A549 (cell line): ENCODE measurements around the gene ROR2. TPM values are rescaled to one million over a fixed set of nuclear protein-coding genes. Genes with fewer than 3 reads are reported as not detected.

Experiments used
- ATAC-seq, 2 experiments: fragments of 200-7000 bp in 1 of 2; fragments of >200 bp in 1 of 2; cut with Nextera tagmentation in 1 of 2; cut with Tn5 transposase in 1 of 2; 3 replicates each; pipeline versions ENCODE4 v1.8.0 to v1.9.1; 2018 to 2020; ENCODE audit warnings: mild to moderate bottlenecking in 1 of 2, moderate library complexity in 1 of 2
- CTCF ChIA-PET: fragments of 300-600 bp; sonication (Branson Sonifier 250); formaldehyde crosslinking; extraction: SDS; loops from one replicate; lab custom pipeline; 2021; ENCODE audit warnings: antibody characterized with exemption, inconsistent platforms; lab: Yijun Ruan, JAX
- POLR2A ChIA-PET: fragments of 350-600 bp; formaldehyde crosslinking; extraction: SDS; loops from one replicate; lab custom pipeline; 2021; ENCODE audit warnings: antibody characterized with exemption, inconsistent platforms; lab: Yijun Ruan, JAX
- DNase-seq, 2 experiments: peaks; one replicate each; pipeline versions ENCODE4 v3.0.0 to v3.0.0-alpha.2; 2011 to 2016; ENCODE audit warnings: low read depth in 1 of 2, low spot score in 1 of 2
- FAIRE-seq: peaks from 2 replicates; lab custom pipeline; 2011; peaks lifted over from hg19 to GRCh38; lab: Jason Lieb, UNC
- H3K27ac ChIP-seq, 2 experiments: fragments of >200 bp; sonication (Bioruptor Twin); formaldehyde crosslinking; 3 replicates each; pipeline ENCODE4 v1.5.1; 2016 to 2017
- H3K4me1 ChIP-seq: fragments of >200 bp; sonication (Bioruptor Twin); formaldehyde crosslinking; 3 replicates; pipeline ENCODE4 v1.6.1; 2016
- H3K4me2 ChIP-seq: fragments of >200 bp; sonication (Bioruptor Twin); formaldehyde crosslinking; 3 replicates; pipeline ENCODE4 v1.6.1; 2016
- H3K4me3 ChIP-seq: fragments of >200 bp; sonication (Bioruptor Twin); formaldehyde crosslinking; 3 replicates; pipeline ENCODE4 v1.5.1; 2016
- H3K9me3 ChIP-seq: fragments of >200 bp; sonication (Bioruptor Twin); formaldehyde crosslinking; 3 replicates; pipeline ENCODE4 v1.6.1; 2016
- ATOH8 ChIP-seq: fragments of 250-450 bp; sonication (Bioruptor Pico); IDR thresholded peaks from 2 replicates; pipeline ENCODE4 v1.5.0; 2020; ENCODE audit warnings: low read depth, mild to moderate bottlenecking, moderate library complexity
- CEBPB ChIP-seq, 2 experiments: fragments of >200 bp in 1 of 2; sonication (Bioruptor Twin) in 1 of 2; formaldehyde crosslinking in 1 of 2; IDR thresholded peaks; 2 replicates each; pipeline ENCODE4 v1.6.1; 2012 to 2016
- E2F6 ChIP-seq: IDR thresholded peaks from 2 replicates; pipeline ENCODE4 v1.6.1; 2012; ENCODE audit warnings: low read depth, borderline replicate concordance
- EHF ChIP-seq: fragments of 250-450 bp; sonication (Bioruptor Pico); IDR thresholded peaks from 2 replicates; pipeline ENCODE4 v1.5.0; 2020; ENCODE audit warnings: mild to moderate bottlenecking
- EP300 ChIP-seq, 2 experiments: fragments of >200 bp; sonication (Bioruptor Twin); formaldehyde crosslinking; IDR thresholded peaks; 2 replicates in 1 of 2; 3 replicates in 1 of 2; pipeline ENCODE4 v1.6.1; 2016 to 2017
- FOSL2 ChIP-seq, 2 experiments: fragments of 450-650 bp in 1 of 2; fragments of >200 bp in 1 of 2; sonication (Bioruptor Twin) in 1 of 2; formaldehyde crosslinking; IDR thresholded peaks; 2 replicates each; pipeline versions ENCODE4 v1.5.0 to v1.6.1; 2016 to 2020; ENCODE audit warnings: mild to moderate bottlenecking in 1 of 2, moderate library complexity in 1 of 2
- FOXS1 ChIP-seq: fragments of 250-450 bp; sonication (Bioruptor Pico); IDR thresholded peaks from 2 replicates; pipeline ENCODE4 v1.5.0; 2020; ENCODE audit warnings: mild to moderate bottlenecking, moderate library complexity
- HDAC2 ChIP-seq: fragments of 200-600 bp; sonication (generic); IDR thresholded peaks from 2 replicates; pipeline ENCODE4 v1.6.1; 2016
- HEYL ChIP-seq: fragments of 250-450 bp; sonication (Bioruptor Pico); IDR thresholded peaks from 2 replicates; pipeline ENCODE4 v1.8.0; 2021; ENCODE audit warnings: mild to moderate bottlenecking, moderate library complexity
- HOXB5 ChIP-seq: fragments of 250-450 bp; sonication (Bioruptor Pico); IDR thresholded peaks from 2 replicates; pipeline ENCODE4 v1.5.0; 2020; ENCODE audit warnings: mild to moderate bottlenecking, moderate library complexity
- MAFK ChIP-seq: fragments of 450-650 bp; IDR thresholded peaks from 2 replicates; pipeline ENCODE4 v1.6.1; 2014; ENCODE audit not compliant: partially characterized antibody
- NFE2L2 ChIP-seq: fragments of 150-350 bp; conservative IDR thresholded peaks from 2 replicates; pipeline ENCODE4 v1.6.1; 2014; ENCODE audit warnings: low read length
- NPAS2 ChIP-seq: fragments of 250-450 bp; sonication (Bioruptor Pico); IDR thresholded peaks from 2 replicates; pipeline ENCODE4 v1.8.0; 2022; ENCODE audit warnings: mild to moderate bottlenecking, moderate library complexity, borderline replicate concordance
- NR3C1 ChIP-seq: fragments of >200 bp; sonication (Bioruptor Twin); formaldehyde crosslinking; IDR thresholded peaks from 3 replicates; pipeline ENCODE4 v1.6.1; 2017
- POLR2A ChIP-seq: IDR thresholded peaks from 2 replicates; pipeline ENCODE4 v1.6.1; 2012; ENCODE audit warnings: mild to moderate bottlenecking, low read length
- RARB ChIP-seq: fragments of 250-450 bp; sonication (Bioruptor Pico); IDR thresholded peaks from 2 replicates; pipeline ENCODE4 v1.8.0; 2021; ENCODE audit warnings: mild to moderate bottlenecking, moderate library complexity
- RCOR1 ChIP-seq: fragments of 150-350 bp; IDR thresholded peaks from 2 replicates; pipeline ENCODE4 v1.6.1; 2014; ENCODE audit warnings: antibody characterized with exemption, low read length, low read depth
- REST ChIP-seq: fragments of 200-600 bp; sonication (generic); IDR thresholded peaks from 2 replicates; pipeline ENCODE4 v1.6.1; 2016; ENCODE audit warnings: antibody characterized with exemption, mild to moderate bottlenecking, moderate library complexity
- RNF2 ChIP-seq: fragments of 200-600 bp; sonication (generic); IDR thresholded peaks from 2 replicates; pipeline ENCODE4 v1.6.1; 2016; ENCODE audit warnings: low read depth, mild to moderate bottlenecking, antibody characterized with exemption, moderate library complexity, borderline replicate concordance
- TP53 ChIP-seq: fragments of 250-450 bp; sonication (Bioruptor Pico); IDR thresholded peaks from 2 replicates; pipeline ENCODE4 v1.5.0; 2021; ENCODE audit warnings: mild to moderate bottlenecking, moderate library complexity
- ZC3H11A ChIP-seq: fragments of 450-650 bp; IDR thresholded peaks from 2 replicates; pipeline ENCODE4 v1.6.1; 2014; ENCODE audit warnings: antibody characterized with exemption, mild to moderate bottlenecking
- ZFP36 ChIP-seq: fragments of 450-650 bp; IDR thresholded peaks from 2 replicates; pipeline ENCODE4 v1.6.1; 2014; ENCODE audit warnings: borderline replicate concordance; ENCODE audit not compliant: partially characterized antibody
- WGBS: methylation state at CpG from one replicate; pipeline ENCODE4 v1.1.6; 2017; ENCODE audit errors: missing lambda C conversion rate; 5-methylcytosine and 5-hydroxymethylcytosine counted together
- polyA plus RNA-seq, 4 experiments: library from polyadenylated mRNA; depleted of rRNA in 3 of 4; stranded (reverse); fragments of >200 nt; fragmentation: RNase III in 1 of 4; extraction: RNeasy Plus Mini Kit Qiagen cat#74134 plus additional on column Dnase treatment in 1 of 4; gene quantifications; 2 replicates in 3 of 4; 3 replicates in 1 of 4; pipeline ENCODE4 v1.2.3, GENCODE V29; 2011 to 2017

Gene ROR2
- polyA plus RNA-seq, 2 of the 4 experiments (the other 2 are of a cell fraction): 0.12 to 0.53 TPM

GRCh38 chr9:91894536-91894935 lies 55.5 kb downstream of the ROR2 start:
- H3K4me3 ChIP-seq: no peak overlapping the region
- 0 out of 3 replicates have a peak, but pooled peaks cover 2% of the 10 kb centered on the region for H3K4me1 ChIP-seq
- H3K27ac ChIP-seq: no peak overlapping the region
- POLR2A ChIA-PET: no interaction called here
- ATAC-seq (no peak), FAIRE-seq (no peak), DNase-seq (no peak)
- H3K9me3 ChIP-seq: no peaks in the 10 kb centered on the region
- H3K4me2 ChIP-seq: no peak overlapping the region
- TF ChIP-seq ZFP36 (no peak), TP53 (CRISPR knock-in tag) (no peak), NFE2L2 (no peak), POLR2A (no peak), FOSL2 (IDR thresholded peaks at IDR 0.05) (no peak), FOSL2 (CRISPR knock-in tag; IDR thresholded peaks at IDR 0.05) (no peak), RNF2 (no peak), HEYL (CRISPR knock-in tag) (no peak), ATOH8 (no peak)
- CTCF ChIA-PET: interaction anchor here (0.6 to 1.4 kb wide), 3 partner anchors 57 to 945 kb away, joined by 3 to 4 read pairs (median 3); no protein-coding TSS in a partner anchor
- WGBS: 73% methylated on average over 1 of the region's 1 CpG

- Histone ChIP-seq H3K4me2 (no peak overlapping the region), H3K9me3 (no peaks in the 10 kb centered on the region), H3K4me1 (0 out of 3 replicates have a peak, but pooled peaks cover 2% of the 10 kb centered on the region), H3K27ac (no peak overlapping the region), H3K4me3 (no peak overlapping the region)
- ChIA-PET POLR2A (no interaction called here), CTCF (interaction anchor here (0.6 to 1.4 kb wide), 3 partner anchors 58 to 946 kb away, joined by 3 to 4 read pairs (median 3); no protein-coding TSS in a partner anchor)
- FAIRE-seq (no peak), DNase-seq (no peak), ATAC-seq (no peak)
- WGBS: 29% methylated on average over 4 of the region's 4 CpGs
- TF ChIP-seq NPAS2 (CRISPR knock-in tag) (no peak), CEBPB (IDR thresholded peaks at IDR 0.05) (no peak), EHF (CRISPR knock-in tag) (no peak)
- TF ChIP-seq, all 56 proteins: peak for 0
Measured at GRCh38 chr9:91894023-91894422, 56.0 kb downstream of the ROR2 start.

GRCh38 chr9:91891915-91892314 lies 58.1 kb downstream of the ROR2 start:
- POLR2A ChIA-PET: no interaction called here
- no peak for TF ChIP-seq REST
- no peak for TF ChIP-seq RARB (CRISPR knock-in tag)
- no peak for TF ChIP-seq NFE2L2
- TF ChIP-seq FOXS1: no peak
- no peak for TF ChIP-seq HDAC2
- no peak for TF ChIP-seq ZC3H11A
- TF ChIP-seq POLR2A: no peak
- no peak for TF ChIP-seq ATOH8
- TF ChIP-seq MAFK: no peak
- TF ChIP-seq RCOR1: no peak
- no peak for TF ChIP-seq HOXB5 (CRISPR knock-in tag)
- TF ChIP-seq NR3C1: no peak
- TF ChIP-seq E2F6: no peak
- TF ChIP-seq EP300 (IDR thresholded peaks at IDR 0.05): no peak
- TF ChIP-seq, all 56 proteins: peak for 0
- no peak overlapping the region for H3K4me2 ChIP-seq
- no peaks in the 10 kb centered on the region for H3K4me1 ChIP-seq
- H3K9me3 ChIP-seq: no peaks in the 10 kb centered on the region
- no peak overlapping the region for H3K4me3 ChIP-seq
- CTCF ChIA-PET: no interaction called here
- no peak for ATAC-seq
- DNase-seq: no peak
- no peak for FAIRE-seq
- H3K27ac ChIP-seq: no peak overlapping the region
- WGBS: 91% methylated on average over 6 of the region's 6 CpGs
